ENCODE results near the gene PKDREJ.

- no peak for TF ChIP-seq POLR2A (IDR thresholded peaks at IDR 0.05; ENCODE audit: low read length)
- no peak for TF ChIP-seq GATA1 (IDR thresholded peaks at IDR 0.05; ENCODE audit: low read depth, low read length)
Observed at GRCh38 chr22:46224044-46224897, 38.9 kb downstream of the PKDREJ start.
